GM18517 (cell line): Measurements from ENCODE around the gene CENPV.
"Not testable (repeated sequence)": the region's sequence is repeated elsewhere in the genome, so short reads cannot be mapped to it uniquely, and the experiment has no call there.

Source experiments
- ATAC-seq: cut with Tn5 transposase; IDR thresholded peaks from one replicate; pipeline ENCODE4 v1.9.1; 2021; ENCODE audit warnings: mild to moderate bottlenecking, moderate library complexity; ENCODE audit not compliant: unreplicated experiment

The CENPV gene

GRCh38 chr17:16314859-16315258 is 38.4 kb downstream of the CENPV start:
- no peak for ATAC-seq

- no peak for ATAC-seq
Observed at GRCh38 chr17:16314189-16314588, 39.1 kb downstream of the CENPV start.

- no peak for ATAC-seq
Observed at GRCh38 chr17:16313139-16314090, 39.9 kb downstream of the CENPV start.

DNA sequence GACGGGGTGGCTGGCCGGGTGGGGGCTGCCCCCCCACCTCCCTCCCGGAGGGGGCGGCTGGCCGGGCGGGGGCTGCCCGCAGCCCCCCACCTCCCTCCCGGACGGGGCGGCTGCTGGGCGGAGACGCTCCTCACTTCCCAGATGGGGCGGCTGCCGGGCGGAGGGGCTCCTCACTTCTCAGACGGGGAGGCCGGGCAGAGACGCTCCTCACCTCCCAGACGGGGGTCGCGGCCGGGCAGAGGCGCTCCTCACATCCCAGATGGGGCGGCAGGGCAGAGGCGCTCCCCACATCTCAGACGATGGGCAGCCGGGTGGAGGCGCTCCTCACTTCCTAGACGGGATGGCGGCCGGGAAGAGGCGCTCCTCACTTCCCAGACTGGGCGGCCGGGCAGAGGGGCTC is 41.2 kb downstream of the CENPV start:
- not testable (repeated sequence) for ATAC-seq

DNA sequence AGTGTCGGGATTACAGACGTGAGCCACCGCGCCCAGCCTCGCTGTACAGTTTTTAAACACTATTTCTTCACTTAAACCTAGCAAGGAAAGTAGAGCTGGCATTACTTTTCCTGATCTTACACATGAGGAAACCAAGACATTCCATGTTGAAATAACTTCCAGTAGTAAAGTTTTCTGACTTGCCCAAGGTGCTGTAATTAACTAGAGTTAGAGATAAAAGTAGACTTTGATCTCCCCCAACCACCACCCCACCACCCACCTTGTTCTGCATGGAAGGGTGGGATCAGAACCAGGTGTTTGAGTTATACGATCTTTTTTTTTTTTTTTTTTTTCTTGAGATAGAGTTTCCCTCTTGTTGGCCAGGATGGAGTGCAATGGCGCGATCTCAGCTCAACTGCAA is 47.1 kb downstream of the CENPV start:
- ATAC-seq: no peak

GRCh38 chr17:16304830-16305229 is 48.4 kb downstream of the CENPV start:
- no peak for ATAC-seq

- ATAC-seq: no peak
Observed at GRCh38 chr17:16302856-16303255, 50.4 kb downstream of the CENPV start.

DNA sequence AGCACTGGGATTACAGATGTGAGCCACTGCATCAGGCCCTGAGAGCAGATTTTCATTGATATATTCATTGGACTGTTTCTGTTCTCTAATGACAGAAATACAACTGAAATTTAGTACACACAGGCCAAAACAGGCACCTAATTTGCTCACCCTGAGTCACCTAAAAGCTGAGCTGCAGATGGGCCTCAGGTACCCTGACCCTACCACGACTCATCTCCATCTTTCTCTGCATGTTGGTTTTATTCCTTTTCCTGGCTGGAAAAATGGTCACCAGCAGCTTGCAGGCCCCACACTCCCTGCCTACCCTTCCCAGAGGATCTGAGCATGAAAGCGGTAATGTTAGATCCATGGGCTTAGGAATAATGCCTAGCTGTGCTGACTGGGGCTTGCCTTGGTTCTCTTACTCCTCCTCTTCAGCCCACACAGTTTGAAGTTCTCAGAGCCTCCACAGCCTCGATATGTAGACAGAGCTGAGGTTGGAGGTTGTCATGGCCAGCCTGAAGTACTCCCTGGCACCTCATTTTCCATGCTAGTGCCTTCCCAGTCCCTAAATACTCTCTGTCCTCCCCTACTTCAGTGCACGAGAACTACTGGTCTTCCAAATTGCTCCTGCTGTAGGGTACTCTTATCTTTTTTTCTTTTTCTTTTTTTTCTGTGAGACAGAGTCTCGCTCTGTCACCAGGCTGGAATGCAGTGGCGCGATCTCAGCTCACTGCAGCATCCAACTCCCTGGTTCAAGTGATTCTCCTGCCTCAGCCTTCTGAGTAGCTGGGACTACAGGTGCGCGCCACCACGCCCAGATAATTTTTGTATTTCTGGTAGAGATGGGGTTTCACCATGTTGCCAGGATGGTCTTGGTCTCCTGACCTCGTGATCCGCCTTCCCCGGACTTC is 51.1 kb downstream of the CENPV start:
- ATAC-seq: no peak

- ATAC-seq: no peak
Observed at GRCh38 chr17:16300554-16300953, 52.7 kb downstream of the CENPV start.

- ATAC-seq: no peak
Observed at GRCh38 chr17:16298140-16298662, 55.1 kb downstream of the CENPV start.

- ATAC-seq: no peak
Observed at GRCh38 chr17:16297367-16298139, 55.7 kb downstream of the CENPV start.

- not testable (repeated sequence) for ATAC-seq
Observed at GRCh38 chr17:16296072-16296471, 57.2 kb downstream of the CENPV start.

- no peak for ATAC-seq
Observed at GRCh38 chr17:16294560-16294959, 58.7 kb downstream of the CENPV start.

DNA sequence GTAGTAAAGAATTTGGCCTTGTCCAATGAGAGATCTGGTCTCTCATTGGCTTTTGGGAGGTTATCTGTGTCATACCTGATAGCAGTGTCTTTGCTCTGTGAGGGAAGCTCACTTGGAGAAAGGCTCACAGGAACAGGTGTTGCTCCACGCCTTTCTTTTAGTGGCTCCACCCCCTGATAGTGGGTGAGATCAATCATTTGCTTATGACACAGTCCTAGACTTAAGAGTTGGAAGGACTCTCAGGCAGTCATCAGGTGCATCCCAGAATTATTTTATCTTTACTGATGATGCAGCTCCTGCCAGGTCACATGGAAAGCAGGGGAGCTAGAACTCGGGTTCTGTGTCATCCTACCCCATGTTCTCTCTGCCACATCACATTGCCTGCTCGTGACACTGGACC is 59.3 kb downstream of the CENPV start:
- no peak for ATAC-seq
